HepG2 (cell line): Measurements from ENCODE around the gene AZU1. TPM values are rescaled to one million over a fixed set of nuclear protein-coding genes. Genes with fewer than 3 reads are reported as not detected.

Source experiments
- AKAP8 ChIP-seq: sonication (generic); formaldehyde crosslinking; IDR thresholded peaks from 2 replicates; pipeline ENCODE4 v1.5.1; 2020; ENCODE audit warnings: mild to moderate bottlenecking, missing genetic modification reagents
- ARID5B ChIP-seq: IDR thresholded peaks from 2 replicates; pipeline ENCODE4 v1.4.0; 2020; ENCODE audit warnings: mild to moderate bottlenecking, missing genetic modification reagents
- ATF1 ChIP-seq: IDR thresholded peaks from 2 replicates; pipeline ENCODE4 v1.6.1; 2016; ENCODE audit warnings: mild to moderate bottlenecking, control low read depth
- ATF3 ChIP-seq: sonication (generic); formaldehyde crosslinking; IDR thresholded peaks from 2 replicates; pipeline ENCODE4 v1.4.0; 2020; ENCODE audit warnings: missing genetic modification reagents
- DMAP1 ChIP-seq: IDR thresholded peaks from 2 replicates; pipeline ENCODE4 v1.6.1; 2016
- FOXO4 ChIP-seq: sonication (generic); formaldehyde crosslinking; conservative IDR thresholded peaks from 2 replicates; pipeline ENCODE4 v1.8.1; 2023; ENCODE audit warnings: missing genetic modification reagents
- GPBP1L1 ChIP-seq: sonication (generic); formaldehyde crosslinking; IDR thresholded peaks from 2 replicates; pipeline ENCODE4 v1.5.0; 2020; ENCODE audit warnings: mild to moderate bottlenecking, missing genetic modification reagents
- GPN1 ChIP-seq: sonication (generic); formaldehyde crosslinking; IDR thresholded peaks from 2 replicates; pipeline ENCODE4 v1.5.1; 2020; ENCODE audit warnings: missing genetic modification reagents, borderline replicate concordance
- HNRNPK ChIP-seq: fragments of 200-400 bp; formaldehyde crosslinking; IDR thresholded peaks from 2 replicates; pipeline ENCODE4 v1.6.1; 2018; ENCODE audit warnings: low read length, low read depth, moderate library complexity, mild to moderate bottlenecking; ENCODE audit not compliant: poor library complexity, severe bottlenecking
- HNRNPL ChIP-seq: fragments of 200-400 bp; formaldehyde crosslinking; IDR thresholded peaks from 2 replicates; pipeline ENCODE4 v1.6.1; 2017; ENCODE audit warnings: mild to moderate bottlenecking, low read depth, low read length
- POGZ ChIP-seq: sonication (generic); formaldehyde crosslinking; IDR thresholded peaks from 2 replicates; pipeline ENCODE4 v1.4.0; 2020; ENCODE audit warnings: mild to moderate bottlenecking, missing genetic modification reagents
- POLR2G ChIP-seq: fragments of 200-400 bp; formaldehyde crosslinking; IDR thresholded peaks from 2 replicates; pipeline ENCODE4 v1.6.1; 2018; ENCODE audit warnings: mild to moderate bottlenecking, low read depth, low read length, moderate library complexity
- RORA ChIP-seq: sonication (generic); formaldehyde crosslinking; IDR thresholded peaks from 2 replicates; pipeline ENCODE4 v1.5.0; 2020; ENCODE audit warnings: mild to moderate bottlenecking, missing genetic modification reagents, moderate library complexity
- SKIL ChIP-seq: sonication (generic); formaldehyde crosslinking; IDR thresholded peaks from 2 replicates; pipeline ENCODE4 v1.8.0; 2022; ENCODE audit warnings: missing genetic modification reagents, mild to moderate bottlenecking, moderate library complexity, borderline replicate concordance
- SMYD3 ChIP-seq: sonication (generic); formaldehyde crosslinking; IDR thresholded peaks from 2 replicates; pipeline ENCODE4 v1.8.1; 2023; ENCODE audit warnings: mild to moderate bottlenecking, missing genetic modification reagents
- SRSF1 ChIP-seq: fragments of 200-400 bp; formaldehyde crosslinking; optimal IDR thresholded peaks from 2 replicates; pipeline ENCODE3; 2017; ENCODE audit warnings: mild to moderate bottlenecking, low read depth, low read length, moderate library complexity
- TFAP4 ChIP-seq: sonication (generic); IDR thresholded peaks from 2 replicates; pipeline ENCODE4 v1.6.1; 2016; ENCODE audit warnings: low read depth, borderline replicate concordance
- U2AF1 ChIP-seq: fragments of 200-400 bp; formaldehyde crosslinking; optimal IDR thresholded peaks from 2 replicates; pipeline ENCODE3; 2017; ENCODE audit warnings: mild to moderate bottlenecking, low read depth, low read length
- ZBTB1 ChIP-seq: sonication (generic); formaldehyde crosslinking; IDR thresholded peaks from 2 replicates; pipeline ENCODE4 v1.4.0; 2020; ENCODE audit warnings: missing genetic modification reagents, borderline replicate concordance
- ZNF335 ChIP-seq: sonication (generic); formaldehyde crosslinking; IDR thresholded peaks from 2 replicates; pipeline ENCODE4 v1.4.0; 2020; ENCODE audit warnings: missing genetic modification reagents
- ZNF451 ChIP-seq: sonication (generic); formaldehyde crosslinking; IDR thresholded peaks from 2 replicates; pipeline ENCODE4 v1.5.0; 2020; ENCODE audit warnings: mild to moderate bottlenecking, missing genetic modification reagents
- polyA plus RNA-seq, 8 experiments: library from polyadenylated mRNA; depleted of rRNA in 3 of 8; stranded (reverse) in 7 of 8; unstranded in 1 of 8; fragments of >200 nt; fragmentation: Illumina TruSeq in 4 of 8; extraction: Trizol in 4 of 8; gene quantifications; 2 replicates each; pipeline versions ENCODE4 v1.2.1 to v1.2.3, GENCODE V29; 2011 to 2016; ENCODE audit warnings: low read depth in 4 of 8, missing spikeins in 1 of 8, mixed read lengths in 1 of 8; ENCODE audit not compliant: insufficient read depth in 1 of 8
- total RNA-seq, 5 experiments: library from RNA; depleted of rRNA; stranded (reverse); fragments of >200 nt; fragmentation: Illumina TruSeq; extraction: Trizol; gene quantifications; 2 replicates each; pipeline ENCODE4 v1.2.3, GENCODE V29; 2016; ENCODE audit warnings: low read depth in 1 of 5

The AZU1 gene
- total and polyA plus RNA-seq, 2 of the 13 experiments (the other 11 are each of a cell fraction or from before 2014, with no cell fraction given) = not detected

GRCh38 chr19:803099-803561 lies 24.5 kb upstream of the AZU1 start (continued):
- TF ChIP-seq ZBTB1 (CRISPR knock-in tag) (no peak), TFAP4 (no peak), GPN1 (CRISPR knock-in tag) (no peak), DMAP1 (CRISPR knock-in tag) (no peak), SKIL (CRISPR knock-in tag) (no peak), POLR2G (peak; percentile 38; the same call in 1 of the 2 replicates), HNRNPL (peak; percentile 12; the same call in 1 of the 2 replicates), SRSF1 (no peak), SMYD3 (CRISPR knock-in tag) (no peak), ZNF451 (CRISPR knock-in tag) (no peak), ATF3 (CRISPR knock-in tag) (no peak), ARID5B (CRISPR knock-in tag) (no peak), ZNF335 (CRISPR knock-in tag) (no peak), RORA (no peak), ATF1 (CRISPR knock-in tag) (no peak), U2AF1 (no peak), GPBP1L1 (no peak), AKAP8 (CRISPR knock-in tag) (peak; percentile 81; the same call in 1 of the 2 replicates), FOXO4 (CRISPR knock-in tag) (0 out of 2 replicates have a peak, but pooled peaks have one; percentile 25), POGZ (CRISPR knock-in tag) (no peak), HNRNPK (no peak)
